Activated naive CD4-positive, alpha-beta T cell treated with anti-CD3 and anti-CD28 coated beads, Interleukin-2, amount 50 U/mL, for 72 hours (primary cell): ENCODE results near the gene TMEM120B. TPM values are rescaled to one million over a fixed set of nuclear protein-coding genes. Genes with fewer than 3 reads are reported as not detected.
A peak's percentile ranks its signal among the peaks of the same experiment; 100 is the strongest.

ENCODE experiments used
- ATAC-seq, 2 donors: fragments of 150-1000 bp; cut with Tn5 transposase; 2 replicates each; pipeline ENCODE4 v1.10.0; 2021; ENCODE audit warnings: mild to moderate bottlenecking in 2 of 2, moderate library complexity in 2 of 2
- DNase-seq, 2 donors: peaks; one replicate each; pipeline ENCODE4 v3.0.0; 2021 to 2022; ENCODE audit warnings: low spot score in 2 of 2
- H3K27ac Mint-ChIP-seq, 2 donors: one replicate each; pipeline ENCODE4 v1.8.0; 2022; ENCODE audit warnings: mild to moderate bottlenecking in 2 of 2, mixed read lengths in 2 of 2
- H3K36me3 Mint-ChIP-seq, 2 donors: one replicate each; pipeline ENCODE4 v1.8.0; 2022; ENCODE audit warnings: mixed read lengths in 2 of 2
- H3K9me3 Mint-ChIP-seq, 2 donors: one replicate each; pipeline ENCODE4 v1.8.0; 2022; ENCODE audit warnings: mixed read lengths in 2 of 2
- total RNA-seq, 2 donors: library from RNA; stranded (reverse); gene quantifications; one replicate each; pipeline ENCODE4 v1.2.3, GENCODE V29; 2022

Gene TMEM120B
- total RNA-seq, 2 donors from 2014 or later = 6.3 to 11.8 TPM

DNA sequence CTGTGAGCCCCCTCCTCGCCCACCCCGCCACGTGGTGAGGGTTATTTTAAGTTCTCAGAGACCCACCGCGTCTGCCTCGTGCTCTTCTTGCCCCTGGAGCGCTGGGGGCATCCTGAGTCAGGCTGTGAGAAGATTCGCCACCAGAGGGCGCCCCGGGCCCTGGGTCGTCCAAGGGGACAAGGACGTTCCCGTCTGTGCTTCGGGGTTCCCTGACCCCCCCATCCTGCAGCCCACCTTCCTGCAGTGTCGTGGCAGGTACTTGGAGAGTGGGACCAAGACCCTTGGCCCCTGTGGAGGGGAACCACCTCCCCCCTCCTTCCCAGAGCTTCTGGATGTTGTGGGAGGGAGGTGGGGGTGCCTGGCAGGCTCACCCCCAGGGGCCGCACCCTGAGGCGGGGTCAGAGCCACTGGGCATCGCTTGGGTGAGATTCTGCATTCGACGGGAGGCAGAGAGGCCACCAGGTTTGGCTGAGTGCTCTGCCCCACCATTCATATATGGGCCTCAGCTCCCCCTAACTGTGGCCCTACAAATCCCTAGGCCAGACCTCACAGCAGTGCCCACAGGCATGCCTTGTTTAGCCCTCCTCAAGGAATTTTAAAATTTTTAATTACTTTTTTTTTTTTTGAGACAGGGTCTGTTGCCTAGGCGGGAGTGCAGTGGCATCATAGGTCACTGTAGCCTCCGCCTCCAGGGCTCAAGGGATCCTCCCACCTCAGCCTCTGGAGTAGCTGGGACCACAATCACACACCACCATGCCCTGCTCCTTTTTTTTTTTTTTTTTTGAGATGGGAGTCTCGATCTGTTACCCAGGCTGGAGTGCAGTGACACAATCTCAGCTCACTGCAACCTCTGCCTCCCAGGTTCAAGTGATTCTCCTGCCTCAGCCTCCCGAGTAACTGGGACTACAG, 63.9 kb downstream of the TMEM120B start:
- no peaks in the 10 kb centered on the region for H3K36me3 Mint-ChIP-seq
- no peaks in the 10 kb centered on the region for H3K9me3 Mint-ChIP-seq
- DNase-seq (peak; percentile 81 to 96), ATAC-seq (peak; percentile 72 to 73)
- peak overlapping the region; percentile 31 to 73 for H3K27ac Mint-ChIP-seq

DNA sequence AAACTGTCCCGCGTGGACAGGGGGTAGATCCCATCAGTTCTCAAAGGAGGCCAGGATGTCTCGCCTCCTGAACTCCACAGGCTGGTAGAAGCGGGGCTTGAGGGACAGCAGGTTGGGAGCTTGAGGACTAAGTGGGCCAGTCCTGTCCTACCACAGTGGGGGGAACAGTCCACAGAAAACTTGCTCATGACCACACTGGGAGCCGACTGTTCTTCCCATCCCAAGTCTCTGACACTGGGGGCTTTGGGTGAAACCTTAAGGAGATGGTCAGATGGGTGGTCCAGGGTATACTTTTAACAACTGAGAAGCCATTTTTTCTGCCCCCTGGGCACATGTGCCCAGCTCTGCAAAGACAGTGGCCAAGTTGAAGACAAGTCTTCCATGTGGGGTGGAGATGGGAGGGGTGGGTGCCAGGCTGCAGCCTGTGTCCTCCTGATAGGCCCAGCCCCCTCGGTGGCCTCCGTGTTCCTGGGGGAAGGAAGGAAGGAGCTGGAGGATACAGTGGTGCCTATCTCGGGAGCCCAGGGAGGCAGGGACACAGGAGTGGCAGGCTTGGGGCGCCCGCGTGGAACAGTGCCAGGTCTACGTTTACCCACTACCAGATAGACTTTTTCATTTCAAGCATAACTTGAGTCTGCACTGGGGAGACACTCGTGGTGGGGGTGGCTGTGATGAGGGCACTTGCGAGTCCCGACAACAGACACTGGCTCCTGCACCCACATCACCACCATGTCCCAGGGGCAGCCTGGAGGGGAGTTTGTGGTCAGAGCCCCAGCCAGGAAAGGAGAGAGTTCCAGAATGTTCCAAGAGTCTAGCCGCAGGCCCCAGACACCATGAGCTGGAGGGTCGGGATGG, 66.2 kb downstream of the TMEM120B start:
- H3K9me3 Mint-ChIP-seq = no peaks in the 10 kb centered on the region
- H3K36me3 Mint-ChIP-seq = peaks cover 1 to 2% of the 10 kb centered on the region in 2 donors
- peak overlapping the region; percentile 38 to 90 for H3K27ac Mint-ChIP-seq
- no peak for ATAC-seq
- DNase-seq = no peak

DNA sequence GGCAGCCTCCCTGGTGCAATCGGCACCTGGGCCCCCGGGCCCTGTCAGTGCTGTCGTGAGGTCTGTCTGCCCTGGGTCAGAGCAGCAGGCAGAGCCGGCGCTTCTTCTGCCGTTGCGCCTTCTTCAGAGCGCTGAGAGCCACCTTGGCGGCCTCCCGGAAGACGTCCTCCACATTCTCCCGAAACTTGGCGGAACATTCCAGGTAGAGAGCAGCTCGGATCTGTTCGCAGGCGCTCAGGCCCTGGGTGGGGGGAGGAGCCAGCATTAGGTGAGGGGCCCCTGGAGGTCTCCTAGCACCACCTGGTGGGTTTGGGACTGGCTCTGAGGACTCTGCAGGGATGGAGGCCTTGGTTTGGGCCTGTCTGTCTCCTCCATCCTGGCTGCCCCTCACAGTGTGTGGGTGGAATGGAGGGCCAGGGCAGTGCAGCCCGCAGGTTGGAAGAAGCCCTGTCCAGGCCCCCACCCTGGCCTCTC, 66.9 kb downstream of the TMEM120B start:
- DNase-seq (no peak), ATAC-seq (no peak)
- Mint-ChIP-seq H3K27ac (peak overlapping the region; percentile 38 to 90), H3K36me3 (peaks cover 5 to 7% of the 10 kb centered on the region in 2 donors), H3K9me3 (no peaks in the 10 kb centered on the region)

DNA sequence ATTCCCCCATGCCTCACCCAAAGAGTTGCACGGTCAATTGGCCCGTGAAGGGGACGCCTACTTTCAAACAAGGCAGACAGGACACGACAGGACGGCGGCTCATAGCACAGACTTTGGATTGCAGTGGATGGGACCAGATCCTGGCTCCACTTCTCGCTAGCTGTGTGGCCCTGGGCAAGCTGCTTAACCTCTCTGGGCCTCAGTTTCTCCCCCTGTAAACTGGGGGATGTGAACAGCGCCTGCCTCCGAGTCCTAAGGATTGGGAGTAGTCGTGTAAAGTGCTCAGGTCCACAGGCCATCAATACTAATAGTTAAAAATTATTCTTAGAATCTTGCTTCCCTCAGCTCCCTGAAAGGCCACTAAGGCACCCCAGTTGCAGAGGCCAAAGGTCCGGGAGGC, 67.9 kb downstream of the TMEM120B start:
- peaks cover 5 to 7% of the 10 kb centered on the region in 2 donors for H3K36me3 Mint-ChIP-seq
- ATAC-seq (no peak), DNase-seq (no peak)
- H3K27ac Mint-ChIP-seq = peak overlapping the region; percentile 65 to 90
- no peaks in the 10 kb centered on the region for H3K9me3 Mint-ChIP-seq

DNA sequence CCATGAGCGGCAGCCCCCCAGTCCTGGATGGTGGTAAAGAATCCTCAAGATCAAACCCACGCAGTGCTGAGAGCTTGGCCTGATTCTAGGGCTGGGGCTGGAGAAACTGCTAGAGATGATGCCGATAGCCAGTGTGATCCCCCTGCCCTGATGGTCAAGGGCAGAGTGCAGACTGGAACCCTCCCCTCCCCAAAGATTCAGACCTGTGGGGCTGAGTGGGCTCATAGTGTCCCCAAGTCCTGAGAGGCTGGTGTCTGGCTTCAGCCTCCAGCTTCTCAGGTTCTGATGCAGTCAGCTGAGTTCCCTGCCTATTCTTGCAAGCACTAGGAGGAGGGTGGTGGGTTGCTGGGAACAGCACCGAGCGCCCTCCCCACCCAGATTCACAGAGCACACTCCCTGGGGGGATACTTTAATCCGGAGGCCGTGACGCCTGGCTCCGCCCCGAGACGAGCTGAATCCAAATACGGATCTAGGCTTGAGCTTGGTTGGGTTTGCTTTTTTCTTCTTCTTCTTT, 69.0 kb downstream of the TMEM120B start:
- peak overlapping the region; percentile 90 to 95 for H3K27ac Mint-ChIP-seq
- no peaks in the 10 kb centered on the region for H3K9me3 Mint-ChIP-seq
- peaks cover 5 to 15% of the 10 kb centered on the region in 2 donors for H3K36me3 Mint-ChIP-seq
- no peak for DNase-seq
- peak in 1 of 2 donors; percentile 21 for ATAC-seq

DNA sequence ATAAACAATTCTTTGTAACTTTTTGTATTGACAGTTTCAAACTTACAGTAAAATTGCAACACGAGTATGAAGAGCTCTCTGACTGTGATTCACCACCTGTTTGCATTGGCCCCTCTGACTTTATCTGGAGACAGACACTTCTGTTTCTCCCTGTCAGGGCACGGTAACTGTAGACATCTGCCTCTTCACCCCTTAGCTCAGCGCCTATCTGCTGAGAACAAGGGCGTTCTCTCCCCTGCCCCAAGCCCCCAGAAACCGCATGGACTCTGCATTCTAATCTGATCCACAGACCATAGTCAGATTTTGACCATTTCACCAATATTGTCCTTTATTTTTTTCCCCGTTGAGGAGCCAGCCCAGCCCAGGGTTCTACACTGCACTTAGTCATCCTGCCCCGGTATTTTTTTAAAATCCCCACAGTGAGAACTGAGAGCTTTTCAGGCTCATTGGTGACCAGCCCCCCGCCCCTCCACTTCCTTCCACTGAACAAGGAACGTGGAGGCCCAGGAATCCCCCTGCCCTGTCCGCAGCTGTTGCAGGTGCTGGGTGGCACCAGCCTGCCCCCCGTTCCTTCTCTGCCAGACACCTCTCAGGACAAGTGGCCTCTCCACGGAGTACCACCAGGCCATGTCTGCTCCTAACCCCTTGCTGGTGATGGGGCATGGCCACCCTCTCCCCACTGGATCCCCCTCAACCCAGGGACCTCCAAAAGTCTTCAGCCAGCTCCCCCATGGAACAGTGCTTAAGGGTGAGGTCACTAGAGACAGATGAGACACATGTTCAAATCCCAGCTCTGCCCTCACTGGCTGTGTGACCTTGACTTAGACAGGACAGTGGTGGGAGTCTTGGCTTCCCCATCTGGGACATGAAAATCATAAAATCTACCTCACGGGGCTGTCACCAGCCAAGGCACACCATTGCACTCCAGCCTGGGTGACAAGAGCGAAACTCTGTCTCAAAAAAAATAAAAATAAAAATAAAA, 69.7 kb downstream of the TMEM120B start:
- no peaks in the 10 kb centered on the region for H3K9me3 Mint-ChIP-seq
- peaks cover 5 to 22% of the 10 kb centered on the region in 2 donors for H3K36me3 Mint-ChIP-seq
- peak overlapping the region; percentile 90 to 95 for H3K27ac Mint-ChIP-seq
- ATAC-seq = peak; percentile 76 to 79
- DNase-seq = no peak

DNA sequence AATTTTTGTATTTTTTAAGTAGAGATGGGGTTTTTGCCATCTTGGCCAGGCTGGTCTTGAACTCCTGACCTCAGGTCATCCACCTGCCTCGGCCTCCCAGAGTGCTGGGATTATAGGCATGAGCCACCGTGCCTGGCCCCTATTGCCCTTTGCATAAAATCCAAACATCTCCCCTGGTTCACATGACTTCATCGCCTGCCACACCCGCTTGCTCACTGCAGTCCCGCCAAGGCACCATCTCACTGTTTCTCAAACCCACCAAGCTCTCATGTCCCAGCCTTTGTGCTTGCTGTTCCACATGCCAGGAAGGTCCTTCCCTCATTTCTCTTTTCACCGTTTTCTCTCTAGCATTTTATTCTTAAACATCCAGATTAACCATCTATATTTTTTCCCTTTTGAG, 71.2 kb downstream of the TMEM120B start:
- ATAC-seq (no peak), DNase-seq (no peak)
- peak overlapping the region; percentile 90 to 91 for H3K27ac Mint-ChIP-seq
- H3K9me3 Mint-ChIP-seq = no peaks in the 10 kb centered on the region
- peaks cover 5 to 27% of the 10 kb centered on the region in 2 donors for H3K36me3 Mint-ChIP-seq

DNA sequence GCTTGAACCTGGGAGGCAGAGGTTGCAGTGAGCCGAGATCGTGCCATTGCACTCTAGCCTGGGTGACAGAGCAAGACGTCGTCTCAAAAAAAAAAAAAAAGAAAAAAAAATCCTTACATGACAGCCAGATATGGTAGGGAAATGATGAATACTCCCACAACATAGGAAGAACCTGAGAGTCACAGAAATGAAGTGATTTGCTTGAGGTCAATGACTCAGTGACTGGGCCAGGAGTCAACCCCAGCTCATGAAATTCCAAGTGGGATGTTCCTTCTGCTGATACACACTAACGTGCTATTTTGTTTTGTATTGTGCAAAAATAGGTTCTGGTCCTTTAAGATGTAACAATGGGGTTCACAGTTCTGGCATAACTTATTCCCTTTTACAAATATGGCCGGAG, 71.9 kb downstream of the TMEM120B start:
- H3K27ac Mint-ChIP-seq = peak overlapping the region; percentile 90 to 91
- no peak for DNase-seq

DNA sequence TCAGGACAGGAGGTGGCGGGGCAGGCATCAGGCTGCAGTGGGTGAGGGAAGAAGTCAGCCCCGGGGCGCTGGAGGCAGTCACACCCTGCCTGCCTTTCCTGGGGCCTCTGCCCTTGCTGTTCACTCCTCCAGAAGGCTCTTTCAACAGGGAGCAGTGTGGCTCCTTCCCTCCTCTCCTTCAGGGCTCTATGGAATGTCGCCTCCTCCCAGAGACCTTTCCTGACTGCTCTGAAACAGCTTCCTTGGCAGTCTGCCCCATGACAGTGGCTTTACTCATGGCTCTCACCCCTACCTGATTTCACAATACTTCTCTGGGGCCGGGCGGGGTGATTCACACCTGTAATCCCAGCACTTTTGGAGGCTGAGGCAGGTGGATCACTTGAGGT, 73.9 kb downstream of the TMEM120B start:
- ATAC-seq = no peak
- H3K27ac Mint-ChIP-seq = peak overlapping the region; percentile 86 to 97
- H3K9me3 Mint-ChIP-seq = no peaks in the 10 kb centered on the region
- peak in 1 of 2 donors; percentile 76 for DNase-seq
- peaks cover 16 to 40% of the 10 kb centered on the region in 2 donors for H3K36me3 Mint-ChIP-seq

More for the DNA sequence above, 71.9 kb downstream of the TMEM120B start:
- H3K9me3 Mint-ChIP-seq = no peaks in the 10 kb centered on the region
- ATAC-seq = peak; percentile 40 to 50
- peaks cover 5 to 27% of the 10 kb centered on the region in 2 donors for H3K36me3 Mint-ChIP-seq

DNA sequence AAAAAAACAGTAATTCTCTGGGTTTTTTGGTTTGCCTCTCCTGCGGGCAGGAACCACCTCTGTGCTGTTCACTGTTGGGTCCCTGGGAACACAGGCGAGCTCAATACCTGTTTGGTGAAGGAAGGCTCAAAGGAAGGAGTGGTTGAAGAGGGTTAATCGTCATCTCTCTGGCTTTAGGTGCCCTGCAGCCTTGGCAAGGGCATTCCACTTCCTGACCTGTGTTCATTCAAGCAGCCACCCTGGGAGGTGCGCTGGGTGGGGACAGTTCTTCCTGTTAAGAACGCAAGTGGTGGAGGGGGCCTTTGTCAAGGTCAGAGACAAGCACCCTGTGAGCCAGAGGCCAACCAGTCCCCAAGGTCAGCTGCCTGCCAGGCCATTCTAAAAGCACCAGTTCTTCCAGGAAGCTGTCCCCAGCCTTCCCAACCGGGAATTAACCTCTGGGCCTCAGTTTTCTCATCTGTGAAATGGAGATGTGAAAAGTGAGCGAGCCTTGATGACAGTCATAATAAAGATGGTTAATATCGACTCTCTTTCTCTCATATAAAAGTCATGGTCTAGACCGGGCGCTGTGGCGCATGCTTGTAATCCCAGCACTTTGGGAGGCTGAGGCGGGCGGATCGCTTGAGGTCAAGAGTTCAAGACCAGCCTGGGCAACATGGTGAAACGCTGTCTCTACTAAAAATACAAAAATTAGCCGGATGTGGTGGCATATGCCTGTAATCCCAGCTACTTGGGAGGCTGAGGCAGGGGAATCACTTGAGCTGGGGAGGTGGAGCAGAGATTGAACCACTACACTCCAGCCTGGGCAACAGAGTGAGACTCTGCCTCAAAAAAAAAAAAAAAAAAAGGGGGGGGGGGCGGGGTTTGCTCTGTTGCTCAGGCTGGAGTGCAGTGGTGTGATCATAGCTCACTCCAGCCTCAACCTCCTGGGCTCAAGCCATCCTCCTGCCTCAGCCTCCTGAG, 74.8 kb downstream of the TMEM120B start:
- H3K27ac Mint-ChIP-seq = peak overlapping the region; percentile 87 to 97
- H3K36me3 Mint-ChIP-seq = peaks cover 24 to 46% of the 10 kb centered on the region in 2 donors
- H3K9me3 Mint-ChIP-seq = no peaks in the 10 kb centered on the region
- DNase-seq (no peak), ATAC-seq (no peak)

DNA sequence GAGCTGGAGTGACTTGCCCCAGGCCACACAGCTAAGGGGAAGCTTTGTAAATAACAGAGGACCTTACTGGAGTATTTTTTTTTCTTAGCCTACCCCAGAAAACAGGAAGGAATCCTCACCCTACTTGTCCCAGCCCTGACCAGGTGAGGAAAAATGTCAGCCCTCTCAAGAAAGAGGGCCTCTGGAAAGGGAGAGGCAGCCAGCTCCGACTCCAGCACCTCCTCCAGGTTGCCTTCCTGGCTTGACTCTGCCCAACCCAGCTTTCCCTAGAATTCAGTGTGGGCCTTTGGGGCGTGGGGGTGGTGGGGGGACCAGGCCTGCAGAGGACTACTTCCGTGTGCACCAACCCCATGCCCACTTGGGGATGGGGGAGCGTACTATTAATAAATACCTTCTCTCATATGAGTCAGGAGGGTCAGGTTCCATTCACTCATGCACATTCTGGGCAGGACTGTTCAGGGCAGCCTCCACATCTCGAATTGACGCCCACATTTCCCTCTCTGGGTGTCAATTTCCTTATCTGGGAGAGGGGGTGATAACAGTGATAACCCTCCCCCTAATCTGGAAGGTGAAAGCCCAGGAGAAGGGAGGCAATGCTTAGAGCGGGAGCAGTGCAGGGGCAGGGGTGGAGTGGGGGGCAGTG, 75.7 kb downstream of the TMEM120B start:
- H3K9me3 Mint-ChIP-seq = no peaks in the 10 kb centered on the region
- peak overlapping the region; percentile 60 to 97 for H3K27ac Mint-ChIP-seq
- ATAC-seq (no peak), DNase-seq (no peak)
- peaks cover 29 to 49% of the 10 kb centered on the region in 2 donors for H3K36me3 Mint-ChIP-seq

DNA sequence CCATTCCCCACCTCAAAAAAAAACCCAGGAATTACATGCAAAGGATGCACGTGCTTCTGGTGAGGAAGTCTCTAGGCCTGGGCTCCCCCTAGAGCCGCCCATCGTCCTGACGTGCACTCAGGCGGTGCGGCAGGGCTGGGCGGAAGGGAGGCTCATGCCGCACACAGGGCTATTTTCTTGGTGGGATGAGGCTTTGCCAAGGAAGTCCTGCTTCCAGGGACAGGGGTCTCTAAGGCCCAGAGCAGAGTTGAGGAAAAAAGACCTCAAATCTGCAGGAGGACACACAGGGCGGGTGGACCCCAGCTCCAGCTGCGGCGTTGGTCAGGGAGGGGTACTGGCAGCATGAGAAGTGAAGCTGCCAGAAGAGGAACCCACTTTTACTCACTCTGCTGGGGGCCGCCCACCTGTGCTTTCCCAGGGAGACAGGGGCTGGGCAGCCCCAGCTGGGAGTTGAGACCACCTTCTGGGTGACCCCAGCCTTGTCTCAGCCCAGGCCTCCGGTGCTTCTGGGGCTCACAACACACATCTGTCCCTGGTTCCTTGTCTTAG, 76.8 kb downstream of the TMEM120B start:
- ATAC-seq (no peak), DNase-seq (no peak)
- Mint-ChIP-seq H3K36me3 (peaks cover 24 to 43% of the 10 kb centered on the region in 2 donors), H3K27ac (peak overlapping the region; percentile 94 to 97), H3K9me3 (no peaks in the 10 kb centered on the region)

DNA sequence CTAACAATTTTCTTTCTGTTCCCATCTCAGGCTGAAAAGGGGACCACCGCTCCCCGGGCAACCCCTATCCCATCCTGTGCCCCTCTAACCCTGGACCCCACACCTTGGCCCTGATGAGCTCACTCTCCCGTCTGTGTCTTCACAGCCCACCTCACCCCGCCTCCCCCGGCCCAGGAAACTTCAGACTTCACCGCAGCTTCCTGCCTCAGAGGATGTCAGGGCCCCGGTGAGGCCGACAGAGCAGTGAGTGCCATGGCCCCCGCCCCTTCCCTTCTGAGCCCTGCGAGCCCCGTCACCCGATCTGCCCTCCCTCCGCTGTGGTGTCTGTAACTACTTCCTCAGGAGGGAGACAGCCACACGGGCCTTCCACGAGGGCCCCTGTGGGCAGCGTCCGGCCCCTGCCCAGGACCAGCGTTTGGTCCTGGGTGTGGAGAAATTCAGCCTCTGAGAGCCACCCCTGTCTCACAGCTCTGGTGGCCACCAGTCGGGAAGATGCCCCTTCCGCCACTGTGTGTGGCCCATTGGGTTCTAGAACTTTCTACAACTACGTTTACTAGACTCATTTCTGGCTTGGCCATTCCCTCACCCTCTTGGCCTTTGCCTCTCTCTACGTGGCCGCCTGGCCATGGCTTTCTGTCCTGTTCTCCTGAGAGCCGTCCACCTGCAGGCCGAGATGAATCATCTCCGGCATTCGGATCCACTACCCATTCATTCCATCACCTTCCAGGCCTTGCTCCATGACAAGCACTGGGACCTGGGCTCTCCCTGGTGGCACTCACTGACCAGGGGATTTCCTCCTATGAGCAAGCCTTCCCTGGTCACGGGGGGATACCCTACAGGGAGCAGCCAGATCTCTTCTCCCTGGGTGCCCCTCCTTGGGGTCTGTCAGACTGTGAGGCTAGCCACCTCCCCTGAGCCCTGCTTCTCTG, 77.5 kb downstream of the TMEM120B start:
- H3K9me3 Mint-ChIP-seq = no peaks in the 10 kb centered on the region
- peak overlapping the region; percentile 94 to 97 for H3K27ac Mint-ChIP-seq
- peaks cover 24 to 43% of the 10 kb centered on the region in 2 donors for H3K36me3 Mint-ChIP-seq
- ATAC-seq = peak; percentile 57 to 59
- peak; percentile 86 to 90 for DNase-seq
